ENCODE results near the gene PEMT.

The PEMT gene

DNA sequence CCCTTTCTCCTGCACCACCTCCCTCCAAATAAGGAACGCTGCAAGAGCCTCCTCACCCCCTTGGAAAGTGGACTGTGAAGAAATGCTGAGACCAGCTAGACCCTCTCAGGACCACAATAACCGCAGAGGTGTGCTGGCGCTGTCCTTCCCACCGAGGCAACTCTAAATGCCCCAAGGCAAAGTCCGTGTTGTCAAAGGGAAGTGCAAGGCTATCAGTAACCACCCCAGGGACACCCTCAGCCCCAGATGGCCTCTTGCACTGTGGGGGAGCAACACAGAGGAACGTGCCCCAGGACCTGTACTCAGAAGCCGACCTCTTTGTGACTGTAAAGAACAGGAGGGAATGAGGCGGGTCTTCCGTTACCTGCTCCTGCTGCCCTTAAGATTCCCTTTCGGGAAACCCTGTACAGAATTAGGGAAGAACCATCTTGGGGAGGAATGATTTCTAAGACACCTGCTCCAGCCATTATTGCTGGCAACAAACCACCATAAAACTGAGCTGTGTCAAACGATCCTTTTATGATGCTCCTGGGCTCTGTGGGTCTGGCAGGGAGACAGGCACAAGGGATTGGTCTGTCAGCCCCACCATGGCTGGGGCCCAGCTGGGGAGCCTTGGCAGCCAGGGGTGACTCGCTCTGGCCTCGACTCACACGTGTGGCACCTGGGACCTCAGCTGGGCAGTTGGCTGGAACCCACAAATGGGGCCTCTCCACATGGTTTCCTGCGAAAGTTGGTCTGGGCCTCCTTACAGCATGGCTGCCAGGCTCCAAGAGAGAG lies 129.3 kb downstream of the PEMT start:
- Histone ChIP-seq H3K27ac (ENCODE audit: low read length) (no peak overlapping the region), H3K9me3 (ENCODE audit: insufficient read depth, low read depth, low read length) (peaks cover 5% of the 10 kb centered on the region; the same call in 1 of the 2 replicates), H3K36me3 (ENCODE audit: insufficient read depth, low read depth, low read length) (no peaks in the 10 kb centered on the region), H3K4me3 (ENCODE audit: low read length) (no peak overlapping the region), H3K9ac (ENCODE audit: low read depth, low read length) (no peak overlapping the region; the same call in 1 of the 2 replicates), H3K27me3 (ENCODE audit: insufficient read depth, low read length) (0 out of 2 replicates have a peak, but pooled peaks cover 2% of the 10 kb centered on the region), H3K4me1 (ENCODE audit: insufficient read depth, low read length) (no peaks in the 10 kb centered on the region)

DNA sequence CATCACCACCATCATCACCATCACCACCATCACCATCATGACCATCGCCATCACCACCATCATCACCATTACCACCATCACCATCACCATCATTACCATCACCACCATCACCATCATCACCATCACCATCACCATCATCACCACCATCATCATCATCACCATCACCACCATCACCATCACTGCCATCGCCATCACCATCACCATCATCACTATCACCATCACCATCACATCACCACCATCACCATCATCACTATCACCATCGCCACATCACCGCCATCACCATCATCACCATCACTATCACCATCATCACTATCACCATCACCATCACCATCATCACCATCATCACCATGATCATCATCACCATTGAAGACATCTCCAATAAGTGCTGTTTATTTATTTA lies 131.5 kb downstream of the PEMT start:
- no peak overlapping the region for H3K27ac ChIP-seq (ENCODE audit: low read length)
- H3K9ac ChIP-seq (ENCODE audit: low read depth, low read length): no peak overlapping the region
- peaks cover 5% of the 10 kb centered on the region; the same call in 1 of the 2 replicates for H3K9me3 ChIP-seq (ENCODE audit: insufficient read depth, low read depth, low read length)
- H3K4me1 ChIP-seq (ENCODE audit: insufficient read depth, low read length): no peaks in the 10 kb centered on the region
- no peak overlapping the region for H3K4me3 ChIP-seq (ENCODE audit: low read length)
- no peaks in the 10 kb centered on the region for H3K27me3 ChIP-seq (ENCODE audit: insufficient read depth, low read length)
- H3K36me3 ChIP-seq (ENCODE audit: insufficient read depth, low read depth, low read length): no peaks in the 10 kb centered on the region

DNA sequence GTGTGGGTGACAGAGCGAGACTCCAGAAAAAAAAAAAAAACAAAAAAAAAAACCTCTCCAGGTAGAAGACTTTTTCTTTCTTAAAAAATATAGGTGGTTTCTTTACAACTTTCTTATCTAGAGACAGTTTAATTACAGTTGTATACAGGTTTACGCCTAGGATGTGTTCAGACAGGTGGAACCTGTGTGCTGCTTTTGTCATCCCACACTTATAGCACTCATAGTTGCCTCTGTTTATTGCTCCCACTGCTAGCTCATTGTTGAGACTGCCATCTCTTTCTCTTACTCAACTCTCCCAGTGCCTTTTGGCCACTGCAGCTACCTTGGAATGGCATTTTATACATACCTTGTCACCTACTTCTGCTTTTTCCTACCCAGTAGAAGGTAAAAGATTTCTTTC lies 133.8 kb downstream of the PEMT start:
- Histone ChIP-seq H3K9ac (ENCODE audit: low read depth, low read length) (no peak overlapping the region), H3K9me3 (ENCODE audit: insufficient read depth, low read depth, low read length) (peaks cover 5% of the 10 kb centered on the region; the same call in 1 of the 2 replicates), H3K36me3 (ENCODE audit: insufficient read depth, low read depth, low read length) (no peaks in the 10 kb centered on the region), H3K27me3 (ENCODE audit: insufficient read depth, low read length) (no peaks in the 10 kb centered on the region), H3K4me1 (ENCODE audit: insufficient read depth, low read length) (no peaks in the 10 kb centered on the region), H3K4me3 (ENCODE audit: low read length) (no peak overlapping the region), H3K27ac (ENCODE audit: low read length) (no peak overlapping the region)

DNA sequence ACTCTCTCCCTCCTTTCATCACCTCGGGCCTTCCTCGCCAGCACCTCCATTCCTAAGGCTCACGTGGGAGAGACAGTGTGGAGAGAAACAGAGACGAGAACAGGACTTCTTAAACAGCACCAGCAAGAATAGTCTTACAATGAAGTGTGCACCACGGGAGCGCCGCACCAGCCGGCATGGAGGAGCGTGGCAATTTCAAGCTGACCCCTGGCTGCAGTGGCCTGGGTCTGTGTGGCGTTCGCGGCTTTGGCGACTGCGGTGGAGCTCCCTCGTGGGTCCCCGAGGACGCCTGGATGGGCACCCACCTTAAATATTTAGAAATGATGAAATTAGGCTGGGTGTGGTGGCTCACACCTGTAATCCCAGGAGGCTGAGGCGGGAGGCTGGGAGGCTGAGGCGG lies 135.3 kb downstream of the PEMT start:
- H3K9ac ChIP-seq (ENCODE audit: low read depth, low read length): no peak overlapping the region
- H3K27me3 ChIP-seq (ENCODE audit: insufficient read depth, low read length): no peaks in the 10 kb centered on the region
- peaks cover 5% of the 10 kb centered on the region; the same call in 1 of the 2 replicates for H3K9me3 ChIP-seq (ENCODE audit: insufficient read depth, low read depth, low read length)
- no peak overlapping the region for H3K4me3 ChIP-seq (ENCODE audit: low read length)
- no peak overlapping the region for H3K27ac ChIP-seq (ENCODE audit: low read length)
- no peaks in the 10 kb centered on the region for H3K4me1 ChIP-seq (ENCODE audit: insufficient read depth, low read length)
- no peaks in the 10 kb centered on the region for H3K36me3 ChIP-seq (ENCODE audit: insufficient read depth, low read depth, low read length)
